GM19099 (cell line): ENCODE measurements around the gene SMARCC1.

Experiments used
- POLR2A ChIP-seq: IDR thresholded peaks from 3 replicates; pipeline ENCODE4 v1.6.1; 2011; ENCODE audit warnings: low read depth; ENCODE audit not compliant: insufficient read length; ENCODE audit errors: extremely low read depth

SMARCC1 gene

DNA sequence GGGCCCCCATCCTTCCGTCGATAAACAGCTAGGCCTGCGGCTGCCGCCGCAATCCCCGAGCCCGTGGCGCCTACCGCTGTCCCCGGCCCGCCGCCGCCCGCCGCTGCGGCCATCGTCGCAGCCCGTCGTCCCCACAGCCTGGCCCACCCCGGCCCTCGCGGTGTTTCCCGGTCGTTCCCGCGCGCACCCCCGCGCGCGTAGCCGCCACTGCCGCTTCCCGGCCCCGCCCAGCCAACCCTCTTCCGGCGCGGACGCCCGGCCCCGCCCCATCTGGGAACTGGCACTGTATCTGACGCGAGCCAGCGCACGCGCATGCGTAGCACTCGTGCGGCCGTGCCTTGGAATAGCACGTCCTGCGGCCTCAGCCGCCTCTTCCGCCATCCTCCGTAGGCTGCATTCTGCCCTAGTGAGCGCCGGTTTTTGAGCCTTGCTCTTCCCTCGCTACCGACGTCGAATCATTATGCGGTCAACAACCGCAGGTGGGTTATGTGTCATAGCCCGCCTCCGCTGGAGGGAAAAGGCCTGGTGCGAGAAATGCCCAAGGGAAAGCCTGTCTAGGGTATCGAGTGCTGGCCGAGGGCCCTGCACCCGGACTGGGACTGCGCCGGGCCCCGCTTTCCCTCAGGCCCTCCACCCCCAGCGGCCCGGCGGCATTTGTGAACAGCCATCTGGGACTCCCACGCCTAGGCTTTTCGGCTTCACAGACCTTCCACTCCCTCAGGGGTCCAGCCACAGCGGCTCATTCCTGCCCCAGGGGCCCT, at the start of gene SMARCC1:
TSS of gene SMARCC1 (minus strand) at position 209 of the 761 bp plus-strand sequence. CDS start at position 113, 96 bp downstream.
- peak; percentile 91 for TF ChIP-seq POLR2A

- no peak for TF ChIP-seq POLR2A
Observed at GRCh38 chr3:47825590-47825989, 43.9 kb upstream of the SMARCC1 start.

DNA sequence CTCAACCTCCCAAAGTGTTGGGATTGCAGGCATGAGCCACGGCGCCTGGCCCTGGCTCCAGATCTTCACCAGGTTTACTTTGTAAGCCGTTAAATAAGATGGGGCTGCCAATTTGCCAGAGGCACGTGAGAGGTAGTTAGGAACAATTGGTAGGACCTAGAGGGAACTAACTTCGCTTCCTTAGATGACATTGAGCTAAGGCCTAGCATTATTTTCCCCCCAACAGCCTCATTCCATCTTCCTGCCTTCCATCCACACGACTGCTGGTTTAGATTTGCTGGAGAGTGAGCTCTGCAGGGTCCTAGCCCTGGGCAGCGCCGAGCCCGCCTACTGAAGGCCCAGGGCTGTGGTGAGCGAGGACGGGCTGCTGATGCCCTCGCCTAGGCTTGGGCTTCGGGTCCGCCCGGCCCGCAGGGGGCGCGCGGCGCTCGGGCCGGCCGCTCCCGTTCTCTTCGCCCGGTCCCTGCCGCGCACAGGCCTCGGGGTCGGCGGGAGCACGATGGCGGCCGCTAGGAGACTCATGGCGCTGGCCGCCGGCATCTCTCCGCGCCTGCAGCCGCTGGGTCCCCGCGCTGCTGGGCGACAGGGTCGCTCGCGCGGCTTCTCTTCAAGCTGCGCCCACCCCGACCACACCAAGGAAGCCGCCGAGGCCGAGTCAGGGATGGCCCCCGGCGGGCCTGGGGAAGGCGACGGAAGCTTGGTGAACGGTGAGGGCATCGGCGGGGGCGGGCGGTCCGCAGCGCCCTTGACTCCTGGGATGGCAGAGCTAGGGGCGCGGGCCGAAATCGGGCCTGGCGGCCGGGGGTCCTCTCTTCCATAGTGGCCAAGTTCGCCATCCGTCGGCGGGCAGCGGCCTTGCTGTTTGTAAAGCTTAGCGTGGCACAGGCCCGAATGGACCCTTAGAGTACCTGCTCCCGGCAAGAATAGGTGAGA, 43.1 kb upstream of the SMARCC1 start:
- TF ChIP-seq POLR2A = peak; percentile 82

DNA sequence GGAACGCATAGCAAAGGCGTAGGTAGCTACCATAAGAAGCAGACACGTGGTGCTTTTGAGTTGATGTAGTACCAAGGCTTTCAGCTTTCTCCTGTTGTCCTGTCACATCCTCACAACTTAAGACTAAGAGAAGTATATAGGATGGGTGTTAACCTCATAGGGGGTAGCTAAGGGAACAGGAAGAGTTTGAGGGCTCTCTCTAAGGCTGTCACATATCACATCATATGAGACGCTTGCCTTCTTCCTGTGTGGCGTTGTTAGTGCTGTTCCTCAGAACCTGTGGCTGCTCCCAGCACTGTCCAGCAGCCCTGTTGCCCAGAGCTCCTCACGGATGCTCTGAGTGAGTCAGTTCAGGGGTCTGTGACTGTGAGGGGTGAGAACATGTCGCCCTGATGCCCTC, 35.9 kb upstream of the SMARCC1 start:
- no peak for TF ChIP-seq POLR2A

GRCh38 chr3:47813551-47814177, 32.0 kb upstream of the SMARCC1 start:
- no peak for TF ChIP-seq POLR2A

DNA sequence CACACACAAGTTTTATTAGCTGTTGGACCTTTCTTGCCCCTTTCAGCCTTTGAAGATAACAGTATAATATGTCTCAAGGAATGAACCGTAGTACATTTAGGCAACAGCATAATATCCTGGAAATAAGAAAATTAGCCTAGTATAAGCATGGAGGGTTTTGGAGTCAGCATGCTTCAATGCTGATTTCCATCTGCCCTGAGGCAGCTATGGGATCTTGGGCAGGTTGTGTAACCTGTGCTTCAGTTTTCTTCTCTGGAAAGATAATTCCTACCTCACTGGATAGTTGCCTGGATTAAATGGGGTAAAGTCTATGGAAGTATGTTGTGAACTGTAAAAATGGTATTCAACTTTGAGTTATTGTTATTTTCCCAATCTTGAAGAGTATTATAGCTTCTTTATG, 22.9 kb upstream of the SMARCC1 start:
- TF ChIP-seq POLR2A = no peak

DNA sequence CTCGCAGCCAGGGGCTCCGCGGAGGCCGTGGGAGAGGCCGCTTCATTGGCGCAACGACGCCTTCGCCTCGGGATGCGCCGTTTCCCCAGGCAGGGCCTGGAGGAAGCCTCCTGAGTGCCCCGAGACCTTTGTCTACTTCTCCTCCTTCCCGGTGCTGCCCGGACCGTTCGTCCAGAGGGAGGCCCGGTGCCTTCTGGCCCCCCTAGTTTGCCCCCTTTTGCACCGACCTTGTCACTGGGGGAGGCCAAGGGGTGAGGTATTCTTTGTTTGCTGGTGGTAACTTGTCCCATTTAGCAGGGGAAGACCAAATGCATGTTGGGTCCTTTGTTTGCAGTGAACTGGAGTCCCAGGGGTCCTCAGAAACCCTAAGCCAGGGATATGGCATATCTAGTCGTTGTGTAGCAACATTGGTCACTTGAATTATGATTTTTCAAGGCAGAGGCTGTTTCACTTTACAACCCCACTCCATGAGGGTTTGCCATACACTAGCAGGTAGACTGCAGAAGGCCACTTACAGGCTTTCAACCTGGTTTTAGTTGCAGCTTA, 21.9 kb upstream of the SMARCC1 start:
- no peak for TF ChIP-seq POLR2A

- peak; percentile 79 for TF ChIP-seq POLR2A
Observed at GRCh38 chr3:47802734-47803479, 21.2 kb upstream of the SMARCC1 start, which contains the start of gene DHX30. DHX30 (plus strand) TSS chr3:47803138; CDS start chr3:47810684, 7,546 bp downstream.

- TF ChIP-seq POLR2A = no peak
Observed at GRCh38 chr3:47799733-47800132, 18.0 kb upstream of the SMARCC1 start.

GRCh38 chr3:47794544-47794943, 12.9 kb upstream of the SMARCC1 start:
- TF ChIP-seq POLR2A = no peak

DNA sequence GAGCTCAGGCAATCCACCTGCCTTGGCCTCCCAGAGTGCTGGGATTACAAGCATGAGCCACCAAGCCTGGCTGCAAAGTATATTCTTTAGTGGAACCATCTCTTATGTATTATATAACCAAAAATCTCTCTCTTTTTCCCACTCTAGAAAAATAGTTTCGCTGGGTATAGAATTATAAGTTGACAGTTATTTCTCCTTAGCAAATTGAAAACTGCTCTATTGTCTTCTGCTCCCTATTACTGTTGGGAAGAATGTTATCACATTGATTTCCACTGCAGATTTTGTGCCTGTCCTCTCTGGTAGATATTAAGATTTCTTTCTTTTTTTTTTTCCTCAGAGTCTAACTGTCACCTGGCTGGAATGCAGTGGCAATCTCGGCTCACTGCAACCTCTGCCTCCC, 11.0 kb upstream of the SMARCC1 start:
- TF ChIP-seq POLR2A = no peak

GRCh38 chr3:47791193-47791855, 9.6 kb upstream of the SMARCC1 start:
- no peak for TF ChIP-seq POLR2A

GRCh38 chr3:47783673-47784072, 2.0 kb upstream of the SMARCC1 start:
- no peak for TF ChIP-seq POLR2A

DNA sequence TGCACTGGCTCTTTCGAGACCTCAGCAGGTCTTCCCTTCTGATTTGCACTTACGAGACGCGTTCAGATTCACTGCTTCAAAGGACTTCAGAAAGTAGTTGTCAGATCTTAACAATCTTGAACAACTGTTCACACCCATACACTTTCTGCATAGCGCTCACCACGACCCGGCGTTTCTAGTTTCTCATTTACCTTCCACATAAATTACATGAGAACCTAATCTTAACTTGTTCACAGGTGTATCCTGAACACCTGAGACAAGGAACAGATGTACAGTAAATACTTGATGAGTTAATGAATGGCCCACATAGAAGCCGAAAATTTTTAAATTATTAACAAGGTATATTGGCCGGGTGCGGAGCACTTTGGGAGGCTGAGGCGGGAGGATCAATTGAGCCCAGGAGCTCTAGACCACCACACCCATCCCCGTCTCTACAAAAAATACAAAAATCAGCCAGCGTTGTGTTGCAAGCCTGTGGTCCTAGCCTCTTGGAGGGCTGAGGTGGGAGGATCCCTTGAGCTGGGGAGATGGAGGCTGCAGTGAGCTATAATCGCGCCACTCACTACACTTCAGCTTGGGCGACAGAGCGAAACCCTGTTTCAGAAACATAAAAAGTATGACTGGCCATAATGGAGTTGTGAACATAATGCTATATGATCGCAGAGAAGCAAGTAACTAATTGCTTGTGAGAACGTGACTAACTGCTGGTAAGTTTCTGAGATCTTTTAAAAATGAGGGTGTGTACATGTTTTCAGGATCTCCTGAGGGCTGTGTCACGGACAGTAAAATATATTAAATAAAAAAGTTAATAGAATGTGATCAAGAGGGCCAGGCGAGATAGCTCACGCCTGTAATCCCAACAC, 984 bp upstream of the SMARCC1 start:
- no peak for TF ChIP-seq POLR2A
